Mucosa of descending colon (tissue), 3 donors: Measurements from ENCODE around the gene TNFRSF14. TPM values are rescaled to one million over a fixed set of nuclear protein-coding genes. Genes with fewer than 3 reads are reported as not detected.

Experiments
- ATAC-seq: fragments of 200-7000 bp; cut with Tn5 transposase; one replicate; pipeline ENCODE4 v1.9.1; 2020; ENCODE audit warnings: mild to moderate bottlenecking, moderate library complexity
- DNase-seq, 3 donors: peaks; one replicate each; pipeline ENCODE4 v3.0.0-alpha.2; 2020
- H3K36me3 ChIP-seq: fragments of 200-600 bp; one replicate; pipeline ENCODE4 v1.8.0; 2021; ENCODE audit warnings: low read depth, mild to moderate bottlenecking
- H3K4me1 ChIP-seq: fragments of 200-600 bp; one replicate; pipeline ENCODE4 v1.8.0; 2021; ENCODE audit warnings: low read depth, mild to moderate bottlenecking
- H3K4me3 ChIP-seq: fragments of 200-600 bp; one replicate; pipeline ENCODE4 v1.8.0; 2021; ENCODE audit warnings: mild to moderate bottlenecking
- H3K9me3 ChIP-seq: fragments of 200-600 bp; one replicate; pipeline ENCODE4 v1.8.0; 2021; ENCODE audit warnings: mild to moderate bottlenecking
- CTCF ChIP-seq: fragments of 200-600 bp; IDR thresholded peaks from one replicate; pipeline ENCODE4 v1.8.0; 2022; ENCODE audit warnings: antibody characterized with exemption, mild to moderate bottlenecking
- intact Hi-C, 2 donors: fragments of 100-400 bp; cut with DNase I in 1 of 2; cut with micrococcal nuclease in 1 of 2; formaldehyde crosslinking; loops; one replicate each; pipeline versions ENCODE4 v1.11.0 to v1.11.1; 2022; cut with DNase I, micrococcal nuclease
- total RNA-seq, 3 donors: library from RNA; stranded (reverse); fragmentation: NEBNext Ultra II Directional in 2 of 3; extraction: Animal tissue kit (Norgen Biotek cat#: 25700) in 2 of 3; gene quantifications; one replicate each; pipeline versions ENCODE4 v1.2.1 to v1.2.4, GENCODE V29; 2021 to 2023
- donor health status: DM: no; HTN: no; CAD: no; lungs with moderate emphysema.
- donor health status: DM: no; HTN: no; CAD: no.
- donor health status: DM: no; HTN: yes; CAD: no.

Gene TNFRSF14
- total RNA-seq, 3 donors from 2014 or later: 143 to 206 (median 146) TPM

- TF ChIP-seq CTCF: no peak
- ATAC-seq: no peak
- intact Hi-C loops: no loop called here
- DNase-seq: no peak
- Histone ChIP-seq H3K4me3 (no peak overlapping the region), H3K4me1 (peaks cover 42% of the 10 kb centered on the region), H3K36me3 (peaks cover 5% of the 10 kb centered on the region), H3K9me3 (no peaks in the 10 kb centered on the region)
These were observed 2.7 kb downstream of the TNFRSF14 start for GRCh38 chr1:2558861-2559260.

DNA sequence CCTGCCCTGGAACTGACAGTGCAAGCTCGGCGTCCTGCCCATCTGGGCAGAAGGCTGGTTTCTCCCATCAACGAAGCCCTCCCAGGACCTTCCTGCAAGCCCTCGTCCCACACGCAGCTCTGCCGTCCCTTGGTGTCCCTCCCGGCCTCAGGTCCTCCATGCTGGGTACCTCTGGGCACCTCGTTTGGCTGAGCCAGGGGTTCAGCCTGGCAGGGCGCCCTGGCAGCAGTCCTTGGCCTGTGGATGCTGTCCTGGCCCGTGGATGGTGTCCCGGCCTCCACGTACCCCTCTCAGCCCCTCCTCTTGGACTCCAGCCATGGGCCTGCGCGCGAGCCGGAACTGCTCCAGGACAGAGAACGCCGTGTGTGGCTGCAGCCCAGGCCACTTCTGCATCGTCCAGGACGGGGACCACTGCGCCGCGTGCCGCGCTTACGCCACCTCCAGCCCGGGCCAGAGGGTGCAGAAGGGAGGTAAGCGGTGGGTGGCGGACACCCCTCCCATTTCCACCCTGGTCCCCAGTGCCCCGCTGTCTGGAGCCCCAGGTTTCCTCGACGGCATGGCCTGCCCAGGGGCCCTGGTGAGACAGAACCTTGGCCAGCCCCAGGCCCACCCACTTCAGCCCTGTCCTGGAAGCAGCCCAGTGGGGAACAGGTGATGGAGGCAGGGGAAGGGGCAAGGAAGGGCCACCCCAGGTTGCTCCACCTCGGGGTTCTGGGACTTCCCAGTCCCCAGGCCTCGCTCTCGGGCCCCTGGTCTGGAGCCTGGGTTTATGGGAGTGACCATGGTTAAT lies 3.5 kb downstream of the TNFRSF14 start:
- TF ChIP-seq CTCF: no peak
- peaks cover 5% of the 10 kb centered on the region for H3K36me3 ChIP-seq
- intact Hi-C loops: no loop called here
- H3K9me3 ChIP-seq: no peaks in the 10 kb centered on the region
- H3K4me3 ChIP-seq: no peak overlapping the region
- H3K4me1 ChIP-seq: peaks cover 37% of the 10 kb centered on the region
- ATAC-seq: no peak
- DNase-seq: peak in 2 of 3 donors; percentile 42 to 56

GRCh38 chr1:2560299-2561073 lies 4.3 kb downstream of the TNFRSF14 start:
- intact Hi-C loops: no loop called here
- TF ChIP-seq CTCF: no peak
- peaks cover 31% of the 10 kb centered on the region for H3K4me1 ChIP-seq
- no peaks in the 10 kb centered on the region for H3K9me3 ChIP-seq
- DNase-seq (peak in 1 of 3 donors; percentile 57), ATAC-seq (no peak)
- peaks cover 5% of the 10 kb centered on the region for H3K36me3 ChIP-seq
- H3K4me3 ChIP-seq: no peak overlapping the region

GRCh38 chr1:2561446-2561845 lies 5.3 kb downstream of the TNFRSF14 start:
- H3K36me3 ChIP-seq: peaks cover 5% of the 10 kb centered on the region
- no peak for TF ChIP-seq CTCF
- H3K4me3 ChIP-seq: no peak overlapping the region
- intact Hi-C loops: no loop called here
- H3K4me1 ChIP-seq: peaks cover 24% of the 10 kb centered on the region
- no peaks in the 10 kb centered on the region for H3K9me3 ChIP-seq
- no peak for DNase-seq
- ATAC-seq: no peak

DNA sequence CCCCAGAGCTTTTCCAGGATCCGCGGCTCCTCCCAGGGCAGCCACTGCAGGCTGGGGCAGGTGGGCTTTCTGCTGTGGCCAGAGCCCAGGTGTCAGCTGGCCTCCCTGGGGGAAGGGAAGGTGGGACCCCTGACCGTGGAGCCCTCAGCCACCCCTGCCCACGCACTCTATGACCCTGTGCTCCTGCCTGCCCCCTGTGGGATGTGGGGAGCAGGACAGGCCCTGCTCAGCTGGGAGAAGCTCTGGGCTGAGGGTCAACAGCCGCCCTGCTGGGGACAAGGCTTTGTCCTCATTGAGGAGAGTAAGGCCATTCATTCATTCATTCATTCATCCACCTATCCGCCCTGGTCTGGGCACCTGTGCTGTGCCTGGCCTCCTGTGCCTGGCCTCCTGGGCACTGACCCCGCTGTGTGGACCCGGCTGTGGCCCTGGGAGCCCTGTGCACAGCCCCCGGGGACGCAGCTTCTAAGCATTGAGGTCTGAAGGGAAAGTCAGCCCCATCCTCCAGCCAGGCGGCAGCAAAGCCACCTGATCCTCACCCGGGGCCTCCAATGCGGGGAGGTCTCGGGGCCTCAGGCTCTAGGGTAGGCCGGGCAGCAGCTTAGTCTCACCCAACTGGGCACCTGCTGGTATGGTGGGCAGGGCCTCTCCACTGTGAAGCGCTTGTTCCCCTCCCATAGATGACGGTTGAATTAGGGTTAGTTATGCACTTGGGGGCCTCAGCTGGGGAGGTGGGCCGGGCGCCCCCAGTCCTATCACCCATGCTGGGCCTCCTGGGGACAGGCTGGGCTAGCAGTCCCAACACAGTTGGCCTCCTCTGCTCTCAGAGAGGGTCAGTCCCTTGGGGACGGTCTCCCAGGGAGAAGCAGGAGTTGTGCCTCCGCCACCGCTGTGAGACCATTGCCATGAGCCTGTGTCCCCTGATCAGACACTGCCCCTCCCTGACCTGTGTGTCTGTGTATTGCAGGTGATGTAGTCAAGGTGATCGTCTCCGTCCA lies 6.0 kb downstream of the TNFRSF14 start:
- Histone ChIP-seq H3K4me1 (peaks cover 23% of the 10 kb centered on the region), H3K9me3 (no peaks in the 10 kb centered on the region), H3K36me3 (peaks cover 5% of the 10 kb centered on the region), H3K4me3 (no peak overlapping the region)
- intact Hi-C loops: no loop called here
- ATAC-seq (no peak), DNase-seq (no peak)
- TF ChIP-seq CTCF: peak; percentile 42
